Panc1 (cell line): ENCODE data around the gene PHYHIPL. TPM values are rescaled to one million over a fixed set of nuclear protein-coding genes. Genes with fewer than 3 reads are reported as not detected.

Source experiments
- ATAC-seq: fragments of 200-7000 bp; cut with Tn5 transposase; 2 replicates; pipeline ENCODE4 v1.9.1; 2020; ENCODE audit warnings: mild to moderate bottlenecking, moderate library complexity
- BruUV-seq: library from RNA; stranded (reverse); fragments of 400-500 nt; replicated peaks from 2 replicates; lab custom pipeline; 2021; lab: Mats Ljungman, UMichigan
- CTCF ChIA-PET: fragments of 300-600 bp; sonication (Branson Sonifier 250); formaldehyde crosslinking; loops from one replicate; lab custom pipeline; 2022; ENCODE audit warnings: antibody characterized with exemption; lab: Charles Lee
- POLR2A ChIA-PET: fragments of 300-600 bp; sonication (Branson Sonifier 250); formaldehyde crosslinking; loops from one replicate; lab custom pipeline; 2022; ENCODE audit warnings: antibody characterized with exemption; lab: Charles Lee
- DNase-seq: peaks from one replicate; pipeline ENCODE4 v3.0.0-alpha.2; 2010; ENCODE audit warnings: low read depth, low spot score
- H3K27ac ChIP-seq: 2 replicates; pipeline ENCODE4 v1.5.1; 2011; ENCODE audit warnings: mild to moderate bottlenecking, low read length, inconsistent platforms
- H3K27me3 ChIP-seq: fragments of 200-500 bp; sonication (Bioruptor generic); 2 replicates; pipeline ENCODE4 v1.6.0; 2014; ENCODE audit warnings: low read length, inconsistent platforms; ENCODE audit not compliant: control insufficient read depth, insufficient read depth
- H3K36me3 ChIP-seq: fragments of 200-500 bp; sonication (Bioruptor generic); 2 replicates; pipeline ENCODE4 v1.5.1; 2014; ENCODE audit warnings: inconsistent platforms, mild to moderate bottlenecking, low read length, moderate library complexity; ENCODE audit not compliant: control insufficient read depth, insufficient read depth
- H3K4me1 ChIP-seq: 2 replicates; pipeline ENCODE4 v1.5.1; 2011; ENCODE audit warnings: inconsistent platforms, mild to moderate bottlenecking, low read length, moderate library complexity; ENCODE audit not compliant: control insufficient read depth, insufficient read depth
- H3K4me3 ChIP-seq, 2 experiments: 2 replicates each; pipeline ENCODE4 v1.5.1; 2011 to 2012; ENCODE audit warnings: low read depth in 2 of 2, low read length in 2 of 2, mild to moderate bottlenecking in 2 of 2, inconsistent platforms in 1 of 2, moderate library complexity in 1 of 2
- H3K9me3 ChIP-seq: fragments of 200-500 bp; sonication (Bioruptor generic); 2 replicates; pipeline ENCODE4 v1.5.1; 2014; ENCODE audit warnings: low read depth, mild to moderate bottlenecking, inconsistent platforms, low read length, moderate library complexity; ENCODE audit not compliant: control insufficient read depth, insufficient read depth
- CTCF ChIP-seq: fragments of 450-650 bp; IDR thresholded peaks from 2 replicates; pipeline ENCODE4 v1.5.1; 2017; ENCODE audit warnings: mild to moderate bottlenecking
- POLR2AphosphoS5 ChIP-seq: IDR thresholded peaks from 2 replicates; pipeline ENCODE4 v1.6.1; 2012; ENCODE audit warnings: mild to moderate bottlenecking, low read depth, low read length, moderate library complexity
- REST ChIP-seq, 2 experiments: IDR thresholded peaks; 2 replicates each; pipeline ENCODE4 v1.6.1; 2011 to 2012; ENCODE audit warnings: low read depth in 2 of 2, control low read depth in 1 of 2, low read length in 1 of 2, mild to moderate bottlenecking in 1 of 2, moderate library complexity in 1 of 2; ENCODE audit not compliant: insufficient read depth in 1 of 2
- TCF7L2 ChIP-seq: IDR thresholded peaks from 2 replicates; pipeline ENCODE4 v1.6.1; 2011; ENCODE audit warnings: mild to moderate bottlenecking, low read depth, low read length, inconsistent platforms
- in situ Hi-C: cut with HindIII; loops from 2 replicates; pipeline ENCODE4 v1.10.0; 2016; ENCODE audit warnings: low sequenced_read_pairs, low pct_unique_long_range_greater_than_20kb
- intact Hi-C: fragments of 100-400 bp; cut with micrococcal nuclease; formaldehyde crosslinking; loops from one replicate; pipeline ENCODE4 v1.10.0; 2022; ENCODE audit not compliant: unreplicated experiment
- total RNA-seq: library from RNA; stranded (reverse); gene quantifications from one replicate; pipeline ENCODE4 v1.2.1, GENCODE V29; 2021; ENCODE audit not compliant: unreplicated experiment

The PHYHIPL gene
- total RNA-seq, 1 experiment from 2014 or later = not detected

GRCh38 chr10:59289853-59290252 is 113.4 kb downstream of the PHYHIPL start:
- BruUV-seq = no TSS peak
- Histone ChIP-seq H3K9me3 (no peaks in the 10 kb centered on the region), H3K27me3 (no peaks in the 10 kb centered on the region), H3K27ac (no peak overlapping the region), H3K36me3 (no peaks in the 10 kb centered on the region), H3K4me3 (no peak overlapping the region), H3K4me1 (no peaks in the 10 kb centered on the region)
- intact Hi-C loops (no loop called here), in situ Hi-C loops (no loop called here)
- TF ChIP-seq REST (IDR thresholded peaks at IDR 0.05; ENCODE audit: insufficient read depth in 1 of 2, low read depth in 2 of 2, low read length in 1 of 2) (no peak), POLR2AphosphoS5 (no peak), TCF7L2 (no peak)
- no peak for DNase-seq
- POLR2A ChIA-PET = no interaction called here
- CTCF ChIA-PET = no interaction called here
- ATAC-seq = no peak

GRCh38 chr10:59290448-59290847 is 114.0 kb downstream of the PHYHIPL start:
- ChIA-PET POLR2A (no interaction called here), CTCF (no interaction called here)
- Histone ChIP-seq H3K27ac (no peak overlapping the region), H3K27me3 (no peaks in the 10 kb centered on the region), H3K4me3 (no peak overlapping the region), H3K9me3 (no peaks in the 10 kb centered on the region), H3K36me3 (no peaks in the 10 kb centered on the region), H3K4me1 (no peaks in the 10 kb centered on the region)
- BruUV-seq = no TSS peak
- ATAC-seq (no peak), DNase-seq (no peak)
- intact Hi-C loops = no loop called here
- in situ Hi-C loops = no loop called here
- peak; percentile 7; the same call in 1 of the 2 replicates for TF ChIP-seq CTCF
- TF ChIP-seq POLR2AphosphoS5 = no peak

Other genes starting within 250 kb of the PHYHIPL start
- not detected for gene FAM13C, start 185.9 kb downstream of the PHYHIPL start, total RNA-seq